Activated gamma-delta T cell (primary cell): Measurements from ENCODE around the gene UNC13D.
"Not testable (repeated sequence)": the region's sequence is repeated elsewhere in the genome, so short reads cannot be mapped to it uniquely, and the experiment has no call there.

Experiments used
- DNase-seq: peaks from one replicate; lab custom pipeline; 2025; lab: John Stamatoyannopoulos, UW

UNC13D gene

DNA sequence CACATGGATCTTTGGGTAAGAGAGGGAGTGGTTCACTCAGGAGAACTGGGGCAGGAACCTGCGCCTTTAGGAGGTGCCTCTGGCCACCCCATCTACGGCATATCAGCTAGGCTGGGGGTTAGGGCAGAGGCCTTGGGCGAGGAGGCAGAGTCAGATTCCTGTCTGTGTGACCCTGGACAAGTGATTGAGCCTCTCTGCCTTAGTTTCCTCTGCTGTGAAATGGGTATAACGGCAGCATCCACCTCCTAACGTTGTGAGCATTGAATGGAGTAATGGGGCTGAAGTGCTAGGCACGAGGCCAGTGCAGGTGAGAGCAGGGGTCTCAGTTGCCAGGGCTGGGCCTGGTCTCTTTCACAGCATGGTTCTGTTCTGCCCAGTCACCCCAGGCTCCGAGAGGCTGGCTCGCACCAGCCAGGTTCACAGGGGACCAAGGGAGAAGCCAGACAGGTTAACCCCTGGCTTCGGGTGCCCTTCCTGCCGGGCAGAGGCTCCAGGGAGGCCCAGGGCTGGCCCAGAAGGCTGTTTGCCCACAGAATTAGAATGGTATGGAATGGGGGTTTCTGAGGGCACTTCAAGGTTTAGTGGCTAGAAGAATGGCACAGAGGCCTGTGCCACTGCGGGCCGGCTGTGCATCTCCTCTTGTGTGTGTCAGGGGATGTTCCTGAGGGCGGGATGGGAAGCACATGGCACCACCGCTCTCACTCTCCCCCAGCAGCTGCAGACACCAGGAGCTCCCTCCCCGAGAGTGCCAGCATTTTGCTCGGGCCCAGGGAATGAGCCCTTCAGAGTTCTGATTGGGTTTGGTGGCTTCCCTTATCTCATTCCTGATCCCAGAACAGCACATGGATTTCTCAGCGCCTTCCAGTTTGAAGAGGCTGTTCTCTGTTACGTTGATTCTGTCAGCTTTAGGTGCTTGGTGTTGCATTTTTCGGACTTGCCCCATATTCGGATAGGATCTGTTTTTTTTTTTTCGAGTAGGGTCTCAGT lies 23.8 kb downstream of the UNC13D start:
- DNase-seq = no peak

DNA sequence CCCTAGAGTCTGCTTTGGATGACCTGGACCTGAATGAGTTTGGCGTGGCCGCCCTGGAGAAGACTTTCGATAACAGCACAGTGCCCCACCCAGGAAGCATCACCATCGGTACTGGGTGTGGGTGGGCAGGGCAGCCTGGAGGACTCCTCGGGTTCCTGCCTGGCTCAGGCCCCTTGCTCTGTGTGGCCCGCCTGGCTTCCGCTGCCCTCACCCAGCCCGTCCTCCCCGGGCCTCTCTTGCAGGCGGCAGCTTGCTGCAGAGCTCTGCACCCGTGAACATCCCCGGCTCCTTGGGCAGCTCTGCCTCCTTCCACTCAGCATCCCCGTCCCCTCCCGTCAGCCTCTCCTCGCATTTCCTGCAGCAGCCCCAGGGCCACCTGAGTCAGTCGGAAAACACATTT lies 24.5 kb downstream of the UNC13D start:
- DNase-seq = no peak

DNA sequence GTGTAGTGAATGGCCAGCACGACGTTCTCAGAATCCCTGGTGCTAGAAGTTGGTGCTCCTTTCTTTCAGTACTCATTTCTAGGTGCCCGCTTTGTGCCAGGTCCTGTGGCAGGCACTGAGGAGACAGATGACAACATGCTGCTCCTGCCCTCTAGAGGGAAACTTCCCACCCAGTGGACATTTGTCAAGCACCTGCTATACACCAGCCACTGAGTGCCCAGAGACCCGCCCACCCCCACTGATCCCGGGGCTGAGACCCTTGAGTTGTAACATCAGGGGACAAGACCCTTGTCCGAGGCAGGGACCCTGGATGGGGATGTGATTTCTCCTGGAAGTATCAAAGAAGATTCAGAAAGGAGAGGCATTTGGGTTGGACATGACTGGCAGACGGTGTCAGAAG lies 25.1 kb downstream of the UNC13D start:
- DNase-seq = no peak

DNA sequence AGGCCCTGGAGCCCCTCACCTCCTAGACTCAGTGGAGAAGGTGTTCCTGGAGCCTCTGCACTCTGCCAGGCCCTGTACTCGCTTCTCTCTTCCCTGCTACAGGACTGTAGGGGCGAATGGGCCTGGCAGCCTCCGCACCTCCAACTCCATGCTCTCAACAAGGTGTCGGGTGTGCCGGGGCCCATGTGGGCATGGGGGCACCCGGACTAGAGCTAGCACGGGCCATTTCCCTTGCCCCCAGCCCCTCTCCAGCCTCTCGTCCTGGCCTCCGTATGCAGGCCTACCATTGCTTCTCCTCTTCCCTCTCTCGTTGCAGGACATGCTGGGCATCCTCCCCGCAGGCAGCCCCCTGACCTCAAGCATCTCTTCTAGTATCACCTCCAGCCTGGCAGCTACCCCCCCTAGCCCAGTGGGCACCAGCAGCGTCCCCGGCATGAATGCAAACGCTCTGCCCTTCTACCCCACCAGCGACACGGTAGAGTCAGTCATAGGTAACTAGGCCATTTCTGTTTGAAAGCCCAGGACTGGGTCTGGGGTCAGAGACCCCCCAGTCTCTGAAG lies 25.8 kb downstream of the UNC13D start:
- DNase-seq = no peak

DNA sequence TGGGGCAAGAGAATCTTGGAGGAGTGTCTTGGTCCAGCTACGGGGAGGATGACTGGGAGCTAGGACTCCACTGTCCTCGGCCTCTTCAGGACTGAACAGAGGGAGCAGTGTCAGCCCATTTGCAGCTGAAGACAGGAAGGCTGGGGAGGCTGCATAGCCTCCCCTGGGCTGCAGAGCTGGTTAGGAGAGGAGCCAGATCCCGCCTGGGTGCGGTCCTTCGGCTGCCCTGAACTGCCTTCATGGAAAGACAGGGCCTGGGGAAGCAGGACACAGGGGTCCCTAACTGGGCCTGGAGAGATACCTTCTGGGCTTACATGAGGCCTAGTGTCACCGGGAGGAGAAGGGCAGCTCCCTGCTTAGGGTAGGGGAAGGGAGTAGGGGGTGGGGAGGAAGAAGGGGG lies 26.6 kb downstream of the UNC13D start:
- no peak for DNase-seq

DNA sequence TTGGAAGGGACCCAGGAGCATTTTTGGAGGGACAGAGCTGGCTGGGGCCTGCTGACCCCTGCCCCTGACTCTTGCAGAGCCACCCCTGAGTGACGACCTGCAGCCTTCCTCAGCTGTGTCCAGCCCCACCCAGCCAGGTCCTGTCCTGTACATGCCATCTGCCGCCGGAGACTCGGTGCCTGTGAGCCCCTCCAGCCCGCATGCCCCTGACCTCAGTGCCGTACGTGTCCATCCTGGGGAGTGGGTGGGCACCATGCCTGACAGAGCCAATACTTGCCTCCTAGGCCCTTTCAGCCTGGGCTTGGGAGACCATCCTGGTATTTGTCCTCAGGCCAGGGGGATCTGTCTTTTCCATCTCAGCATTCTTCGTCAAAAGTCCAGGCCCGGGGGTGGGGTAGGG lies 27.5 kb downstream of the UNC13D start:
- DNase-seq = no peak

DNA sequence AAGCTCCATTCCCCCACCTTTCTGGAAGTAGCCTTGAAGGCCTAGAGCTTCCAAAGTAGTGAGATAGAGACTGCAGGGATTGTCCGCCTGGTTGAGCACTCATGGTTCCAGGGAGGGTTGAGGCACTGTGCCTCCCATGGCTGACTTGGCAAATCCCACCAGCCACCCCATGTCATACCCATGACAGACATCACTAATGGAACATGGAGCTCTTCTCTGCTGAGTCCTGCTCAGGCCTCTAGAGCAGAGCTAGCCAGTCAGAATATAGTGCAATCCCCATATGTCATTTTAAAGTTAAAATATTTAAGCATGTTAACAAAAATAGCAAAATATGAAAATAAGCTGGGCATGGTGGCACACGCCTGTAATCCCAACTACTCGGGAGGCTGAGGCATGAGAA lies 28.8 kb downstream of the UNC13D start:
- no peak for DNase-seq

DNA sequence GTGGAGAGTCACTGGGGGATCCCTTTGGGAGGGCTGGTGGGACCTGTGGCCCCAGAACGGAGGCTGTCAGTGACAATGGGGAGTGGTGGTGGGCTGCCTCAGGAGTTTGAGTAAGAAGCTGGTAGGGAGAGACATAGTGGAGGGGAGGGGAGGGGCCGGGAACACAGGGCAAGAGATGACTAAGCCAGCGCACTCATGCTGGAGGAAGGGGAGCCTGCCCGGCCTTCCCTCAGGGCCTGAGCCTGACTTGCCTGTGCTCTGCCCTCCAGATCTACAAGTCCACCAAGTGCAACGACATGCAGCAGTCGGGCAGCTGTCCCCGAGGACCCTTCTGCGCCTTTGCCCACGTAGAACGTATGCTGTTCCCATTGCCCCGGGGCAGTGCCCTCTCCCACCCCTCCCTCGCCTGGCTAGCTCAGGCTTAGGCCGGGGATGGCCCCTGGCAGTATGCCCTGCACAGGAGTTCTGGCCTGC lies 29.3 kb downstream of the UNC13D start:
- DNase-seq = no peak

DNA sequence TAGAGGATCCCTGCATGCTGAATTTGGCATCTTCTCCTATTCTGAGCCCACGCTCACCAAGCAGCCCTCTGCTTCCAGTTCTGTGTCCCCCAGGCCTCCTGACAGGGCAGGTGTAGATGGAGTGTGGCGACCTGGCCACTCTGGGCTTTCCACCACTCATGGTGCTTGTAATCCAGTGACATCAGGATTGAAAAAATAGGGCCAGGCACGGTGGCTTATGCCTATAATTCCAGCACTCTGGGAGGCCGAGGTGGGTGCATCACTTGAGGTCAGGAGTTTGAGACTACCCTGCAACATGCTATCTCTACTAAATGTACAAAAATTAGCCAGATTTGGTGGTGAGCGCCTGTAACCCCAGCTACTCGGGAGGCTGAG lies 30.2 kb downstream of the UNC13D start:
- DNase-seq = no peak

DNA sequence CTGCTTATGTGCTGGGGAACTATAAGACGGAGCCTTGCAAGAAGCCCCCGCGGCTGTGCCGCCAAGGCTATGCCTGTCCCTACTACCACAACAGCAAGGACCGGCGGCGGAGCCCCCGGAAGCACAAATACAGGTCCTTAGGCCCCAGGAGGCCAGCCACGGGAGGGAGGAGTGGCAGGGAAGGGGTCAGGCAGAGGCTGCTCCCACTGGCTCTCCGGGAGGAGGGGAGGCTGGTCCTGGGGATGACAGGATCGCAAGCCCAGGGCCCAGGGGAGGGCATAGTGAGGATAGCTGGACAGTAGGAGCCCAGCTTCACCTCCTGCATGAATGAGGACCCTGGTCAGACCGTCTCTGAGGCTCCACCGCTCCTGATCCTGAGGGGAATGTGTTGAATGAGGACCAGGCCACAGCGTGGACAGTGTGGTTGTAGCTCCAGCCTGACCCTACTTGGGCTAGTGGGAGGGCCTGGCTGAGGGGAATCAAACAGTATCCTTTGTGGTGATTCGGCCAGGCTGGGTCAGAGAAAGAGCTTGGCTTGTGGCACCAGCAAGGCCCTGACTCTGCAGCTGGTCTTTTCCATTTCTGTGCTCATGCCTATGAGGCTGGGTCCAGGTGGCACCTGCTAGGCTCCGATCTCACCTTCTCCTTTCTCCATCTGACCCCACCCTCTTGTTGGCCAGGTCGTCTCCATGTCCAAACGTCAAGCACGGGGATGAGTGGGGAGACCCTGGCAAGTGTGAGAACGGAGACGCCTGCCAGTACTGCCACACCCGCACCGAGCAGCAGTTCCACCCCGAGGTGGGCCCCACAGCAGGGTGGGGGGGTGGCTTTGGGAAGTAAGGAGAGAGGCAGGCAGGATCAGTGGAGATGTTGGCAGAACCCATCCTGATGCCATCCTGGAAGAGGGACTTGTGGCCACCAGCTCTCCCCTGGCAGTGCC lies 30.9 kb downstream of the UNC13D start:
- no peak for DNase-seq

DNA sequence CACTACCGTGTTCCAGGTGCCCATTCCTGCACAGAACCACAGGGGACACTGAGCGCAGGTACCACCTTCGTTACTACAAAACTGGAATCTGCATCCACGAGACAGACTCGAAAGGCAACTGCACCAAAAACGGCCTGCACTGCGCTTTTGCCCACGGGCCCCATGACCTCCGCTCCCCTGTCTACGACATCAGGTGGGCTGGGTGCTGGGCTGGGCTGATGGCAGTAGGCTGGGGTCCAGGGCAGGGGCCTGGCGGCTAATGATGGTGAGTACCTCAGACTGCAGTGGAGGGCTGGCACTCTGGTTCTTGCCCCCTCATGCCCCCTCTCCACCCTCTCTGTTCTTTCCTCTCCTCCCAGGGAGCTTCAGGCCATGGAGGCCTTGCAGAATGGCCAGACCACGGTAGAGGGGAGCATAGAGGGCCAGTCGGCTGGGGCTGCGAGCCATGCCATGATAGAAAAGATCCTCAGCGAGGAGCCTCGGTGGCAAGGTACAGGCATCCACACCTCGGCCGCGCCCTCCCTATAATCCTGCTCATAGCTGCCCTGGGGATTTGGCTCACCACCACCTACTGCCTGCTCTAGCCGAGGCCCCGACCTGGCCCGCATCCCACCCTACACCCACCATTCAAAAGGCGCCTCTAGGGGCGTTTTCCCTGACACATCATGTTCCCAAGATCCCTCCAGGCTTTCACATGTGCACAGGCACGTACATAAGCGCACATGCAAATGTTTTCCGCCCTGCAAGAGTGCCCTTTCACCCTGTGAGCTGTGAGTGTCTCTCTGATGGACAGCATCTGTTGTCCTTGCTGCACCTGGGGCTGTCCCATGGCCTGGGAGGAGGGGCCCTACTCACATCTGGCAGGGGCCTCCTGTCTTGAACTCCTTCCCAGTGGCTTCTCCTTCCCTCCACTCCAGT lies 31.8 kb downstream of the UNC13D start:
- no peak for DNase-seq

DNA sequence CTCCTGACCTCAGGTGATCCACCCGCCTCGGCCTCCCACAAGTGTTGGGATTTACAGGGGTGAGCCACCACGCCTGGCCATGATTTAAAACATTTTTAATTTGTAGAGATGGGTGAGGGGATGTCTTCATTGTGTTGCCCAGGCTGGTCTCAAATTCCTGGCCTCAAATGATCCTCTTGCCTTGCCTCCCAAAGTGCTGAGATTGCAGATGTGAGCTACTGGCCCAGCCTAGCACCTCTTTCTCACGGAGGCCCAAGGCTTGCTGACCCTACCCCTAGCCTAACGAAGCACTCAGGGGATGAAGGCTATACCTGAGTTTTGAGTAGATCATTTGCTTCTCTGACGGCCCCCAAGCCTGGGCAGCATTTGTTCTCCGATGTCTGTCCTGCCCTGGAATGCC lies 33.0 kb downstream of the UNC13D start:
- no peak for DNase-seq

DNA sequence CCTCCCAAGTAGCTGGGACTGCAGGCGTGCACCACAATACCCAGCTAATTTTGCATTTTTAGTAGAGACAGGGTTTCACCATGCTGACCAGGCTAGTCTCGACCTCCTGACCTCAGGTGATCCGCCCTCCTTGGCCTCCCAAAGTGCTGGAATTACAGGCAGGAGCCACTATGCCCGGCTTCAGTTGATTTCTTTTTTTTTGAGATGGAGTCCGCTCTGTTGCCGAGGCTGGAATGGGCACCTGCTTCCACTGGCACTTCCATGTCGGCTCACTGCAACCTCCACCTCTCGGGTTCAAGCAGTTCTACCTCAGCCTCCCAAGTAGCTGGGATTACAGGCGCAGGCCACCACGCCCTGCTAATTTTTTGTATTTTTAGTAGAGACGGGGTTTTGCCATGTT lies 33.4 kb downstream of the UNC13D start:
- not testable (repeated sequence) for DNase-seq

DNA sequence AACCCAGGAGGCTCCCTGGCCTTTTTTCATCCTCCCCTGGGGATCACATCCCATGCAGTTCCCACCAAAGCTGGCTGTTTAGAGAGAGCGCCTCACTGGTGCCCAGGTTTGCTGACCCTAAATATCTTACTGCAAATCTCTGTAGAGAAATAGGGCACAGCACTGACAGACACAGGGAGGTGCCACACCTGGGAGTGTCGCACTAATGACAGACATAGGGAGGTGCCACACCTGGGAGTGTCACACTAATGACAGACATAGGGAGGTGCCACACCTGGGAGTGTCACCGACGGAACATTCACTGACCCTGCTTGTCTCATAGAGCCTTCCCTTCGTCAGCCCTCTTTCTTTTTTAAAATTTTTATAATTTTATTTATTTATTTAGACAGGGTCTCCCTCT lies 34.0 kb downstream of the UNC13D start:
- no peak for DNase-seq

DNA sequence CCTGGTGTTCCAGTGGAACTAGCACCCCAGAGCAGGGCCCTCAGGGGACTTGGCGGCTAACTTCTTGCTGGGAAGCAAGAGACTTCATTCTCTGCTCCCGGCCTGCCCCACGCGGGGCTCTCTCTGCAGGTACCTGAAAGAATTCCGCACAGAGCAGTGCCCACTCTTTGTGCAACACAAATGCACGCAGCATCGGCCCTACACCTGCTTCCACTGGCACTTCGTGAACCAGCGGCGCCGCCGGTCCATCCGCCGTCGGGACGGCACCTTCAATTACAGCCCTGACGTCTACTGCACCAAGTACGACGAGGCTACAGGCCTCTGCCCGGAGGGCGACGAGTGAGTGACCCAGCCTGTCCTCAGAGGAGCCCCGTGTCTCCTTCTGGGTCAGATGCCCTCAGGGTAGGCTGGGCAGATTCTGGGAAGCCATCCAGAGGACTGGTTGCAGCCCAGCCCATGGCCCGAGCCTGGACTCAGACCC lies 34.5 kb downstream of the UNC13D start:
- DNase-seq = no peak

DNA sequence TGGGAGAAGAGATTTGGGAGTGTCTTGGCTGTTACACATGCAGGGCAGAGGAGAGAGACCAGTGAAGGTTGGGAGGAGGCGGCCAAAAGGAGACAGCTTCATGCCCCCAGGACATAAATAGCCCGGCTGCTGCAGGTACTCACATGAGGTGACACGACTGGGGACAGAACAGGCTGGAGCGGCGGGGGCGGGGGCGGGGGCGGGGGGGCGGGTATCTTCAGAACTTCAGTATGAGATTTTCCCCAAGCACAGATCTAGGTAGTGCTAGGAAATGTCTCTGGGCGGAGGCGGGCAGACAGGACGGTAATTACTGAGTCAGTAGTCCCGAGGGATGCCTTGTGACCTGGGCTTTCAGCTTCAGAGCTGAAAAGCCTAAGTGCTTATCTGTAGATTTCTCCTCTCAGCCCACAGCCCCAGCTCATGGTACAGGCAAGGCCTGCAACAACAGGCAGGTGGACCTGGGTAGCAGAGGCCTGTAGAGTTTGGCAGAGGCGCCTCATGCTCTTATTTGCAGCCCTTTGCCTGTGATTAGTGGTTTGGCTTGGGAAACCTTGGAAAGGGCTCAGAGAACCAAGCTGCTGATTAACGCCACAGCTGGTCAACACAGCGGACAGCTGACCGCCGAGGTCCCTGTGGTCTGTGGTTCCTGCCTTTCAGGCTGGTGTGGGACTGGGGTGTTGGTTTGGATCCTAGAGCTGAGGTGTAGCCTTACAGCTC lies 35.1 kb downstream of the UNC13D start:
- DNase-seq = no peak

DNA sequence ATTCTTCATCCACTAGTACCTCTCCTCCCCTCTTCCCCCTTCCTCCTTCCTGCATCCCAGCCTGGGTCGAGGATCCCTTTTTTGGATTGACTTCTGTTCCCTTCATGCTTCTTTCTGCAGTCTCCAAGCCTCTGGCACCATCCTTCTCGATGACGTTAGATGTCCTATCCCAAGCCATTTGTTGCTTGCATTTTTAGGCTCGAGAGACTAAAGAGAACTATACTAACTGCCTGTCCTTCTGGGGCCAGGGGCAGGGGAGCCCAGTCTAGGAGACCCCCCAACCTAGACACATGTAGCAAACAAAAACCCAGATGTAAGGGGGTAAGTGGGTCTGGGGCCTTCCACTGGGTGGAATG lies 35.7 kb downstream of the UNC13D start:
- no peak for DNase-seq

DNA sequence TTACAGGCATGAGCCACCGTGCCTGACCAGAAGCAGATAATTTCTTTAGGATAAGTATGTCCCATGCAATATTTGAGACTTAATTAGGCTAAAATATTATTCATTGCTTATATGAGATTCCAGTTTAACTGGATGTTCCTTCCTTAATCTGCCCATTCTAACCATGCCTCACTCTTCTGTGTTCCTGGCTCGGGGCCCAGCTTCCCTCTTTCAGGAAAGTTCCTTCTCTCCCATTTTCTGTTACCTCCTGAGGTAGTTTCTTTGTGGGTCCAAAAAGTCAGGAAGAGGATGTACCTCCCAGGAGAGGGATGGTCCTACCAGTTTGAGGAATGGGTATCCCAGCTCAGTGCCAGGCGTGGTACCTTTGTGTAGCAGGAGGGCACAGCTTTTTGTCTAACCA lies 36.3 kb downstream of the UNC13D start:
- no peak for DNase-seq

DNA sequence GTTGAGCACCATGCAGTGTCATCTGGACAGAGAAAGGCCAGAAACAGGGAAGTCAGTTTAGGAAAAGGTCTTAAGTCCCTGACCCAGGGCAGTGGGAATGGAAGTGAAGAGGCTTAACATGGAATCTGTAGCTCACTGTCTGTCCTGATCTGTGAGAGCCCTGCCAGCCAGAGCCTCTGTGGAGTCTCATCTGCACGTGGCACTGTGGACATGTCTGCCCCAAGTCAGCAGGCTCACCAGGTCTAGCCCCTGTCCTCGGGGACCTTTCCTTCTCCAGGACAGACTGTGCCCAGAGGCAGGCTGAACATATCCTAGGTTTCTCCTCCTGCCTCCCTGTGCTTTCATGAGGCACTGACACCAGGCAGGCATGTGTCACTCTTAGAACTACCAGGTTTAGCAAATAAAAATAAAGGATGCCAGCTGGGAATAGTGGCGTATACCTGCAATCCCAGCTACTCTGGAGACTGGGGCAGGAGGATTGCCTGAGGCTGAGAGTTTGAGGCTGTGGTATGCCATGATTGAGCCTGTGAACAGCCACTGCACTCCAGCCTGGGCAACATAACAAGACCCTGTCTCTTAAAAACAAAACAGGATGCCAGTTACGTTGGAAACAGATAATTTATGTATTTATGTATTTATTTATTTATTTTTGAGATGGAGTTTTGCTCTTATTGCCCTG lies 37.2 kb downstream of the UNC13D start:
- no peak for DNase-seq

DNA sequence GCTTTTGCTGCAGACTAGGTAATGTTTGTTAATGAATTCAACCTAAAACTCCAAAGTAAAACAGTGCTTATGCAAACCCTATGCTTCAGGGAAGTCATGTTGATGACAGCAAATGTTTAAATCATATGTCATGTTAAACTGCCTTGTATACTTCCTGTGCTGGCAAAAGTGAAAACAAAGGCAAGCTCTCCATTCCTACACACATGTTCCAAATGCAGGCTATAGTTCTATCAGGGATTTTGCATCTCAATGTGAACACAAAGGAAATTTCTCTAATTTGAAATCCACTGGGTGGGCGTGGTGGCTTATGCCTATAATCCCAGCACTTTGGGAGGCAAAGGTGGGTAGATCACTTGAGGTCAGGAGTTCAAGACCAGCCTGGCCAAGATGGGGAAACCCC lies 40.3 kb downstream of the UNC13D start:
- DNase-seq = no peak
